Astrocyte (in vitro differentiated cells and primary cell): ENCODE results near the gene ZBED5.

Experiments
- CTCF ChIP-seq: IDR thresholded peaks from 2 replicates; pipeline ENCODE4 v1.5.1; 2011; ENCODE audit warnings: low read depth, mild to moderate bottlenecking, inconsistent platforms, low read length, moderate library complexity; ENCODE audit not compliant: insufficient read depth
- EZH2 ChIP-seq: IDR thresholded peaks from 2 replicates; pipeline ENCODE4 v1.6.1; 2012; ENCODE audit warnings: mild to moderate bottlenecking, low read length, inconsistent platforms; ENCODE audit not compliant: insufficient read depth

- TF ChIP-seq CTCF, result no peak
- TF ChIP-seq EZH2, result no peak
Observed at GRCh38 chr11:10809373-10810160, 48.3 kb downstream of the ZBED5 start.
